Parathyroid adenoma (tissue), 2 donors: ENCODE results near the gene FAM120B.

Experiments
- H2AFZ ChIP-seq: fragments of 300-600 bp; sonication (generic); one replicate; pipeline ENCODE4 v1.7.0; 2017; ENCODE audit warnings: antibody characterized with exemption, mild to moderate bottlenecking
- H3K27ac ChIP-seq: fragments of 300-600 bp; sonication (generic); one replicate; pipeline ENCODE4 v1.7.0; 2017
- H3K27me3 ChIP-seq: fragments of 300-600 bp; sonication (generic); one replicate; pipeline ENCODE4 v1.7.0; 2017; ENCODE audit warnings: low read length; ENCODE audit not compliant: control insufficient read depth, insufficient read depth
- H3K36me3 ChIP-seq: fragments of 300-600 bp; sonication (generic); one replicate; pipeline ENCODE4 v1.7.0; 2017; ENCODE audit warnings: low read length; ENCODE audit not compliant: control insufficient read depth, insufficient read depth
- H3K4me1 ChIP-seq: fragments of 300-600 bp; sonication (generic); one replicate; pipeline ENCODE4 v1.7.0; 2017; ENCODE audit warnings: control low read depth
- H3K4me2 ChIP-seq: fragments of 300-600 bp; sonication (generic); one replicate; pipeline ENCODE4 v1.7.0; 2017; ENCODE audit warnings: low read length
- H3K4me3 ChIP-seq: fragments of 300-600 bp; sonication (generic); one replicate; pipeline ENCODE4 v1.7.0; 2017; ENCODE audit warnings: low read depth, low read length
- H3K79me2 ChIP-seq: fragments of 300-600 bp; sonication (generic); one replicate; pipeline ENCODE4 v1.7.0; 2017; ENCODE audit warnings: control low read depth
- H3K9ac ChIP-seq: fragments of 300-600 bp; sonication (generic); one replicate; pipeline ENCODE4 v1.7.0; 2017; ENCODE audit warnings: mild to moderate bottlenecking
- H3K9me3 ChIP-seq: fragments of 300-600 bp; sonication (generic); one replicate; pipeline ENCODE4 v1.7.0; 2017; ENCODE audit warnings: low read length; ENCODE audit not compliant: control insufficient read depth
- CTCF ChIP-seq: fragments of 300-600 bp; sonication (generic); IDR thresholded peaks from one replicate; pipeline ENCODE4 v1.7.0; 2017; ENCODE audit warnings: antibody characterized with exemption, mild to moderate bottlenecking
- donor health status: primary hyperparathyroidism.

Gene FAM120B

DNA sequence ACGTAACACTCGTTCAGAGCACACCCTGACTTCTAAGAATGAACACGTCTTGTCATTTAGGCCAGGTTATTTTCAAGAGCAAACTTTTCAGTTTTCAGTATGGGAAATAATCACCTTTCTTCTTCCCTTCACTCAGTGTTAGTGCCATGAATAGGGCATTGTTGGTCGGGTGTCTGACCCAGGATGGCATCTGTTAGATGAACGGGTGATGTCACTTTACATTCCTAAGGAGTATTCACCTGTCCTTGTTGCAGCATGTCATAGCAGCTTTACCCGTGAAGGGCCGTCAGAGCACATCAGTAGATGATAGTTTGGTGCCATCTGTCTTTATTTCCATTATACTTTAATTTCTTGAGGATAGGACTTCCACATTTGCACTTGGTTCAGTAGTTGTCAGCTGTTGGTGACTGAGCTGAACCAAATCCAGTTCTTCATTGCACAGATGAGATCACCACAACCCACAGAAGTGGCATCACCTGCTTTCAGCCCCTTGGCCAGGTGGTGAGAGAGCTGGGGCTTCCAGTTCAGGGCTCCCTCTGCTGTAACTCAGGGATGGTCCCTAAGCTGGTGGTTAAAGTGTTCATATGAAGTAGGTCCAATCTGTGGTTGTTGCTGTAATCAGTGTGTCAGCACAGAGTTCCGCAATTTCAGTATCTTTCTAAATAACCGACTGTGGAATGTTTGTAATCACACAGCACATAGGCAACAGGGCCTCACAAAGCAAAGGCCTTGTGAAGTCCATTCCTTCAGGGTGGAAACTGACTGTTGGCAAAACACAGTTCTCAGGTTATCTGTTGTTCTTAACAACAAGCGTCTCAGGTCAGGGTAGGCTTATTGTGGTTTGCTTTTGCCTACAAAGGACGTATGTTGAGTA lies 68.2 kb downstream of the FAM120B start:
- Histone ChIP-seq H3K9ac (no peak overlapping the region), H2AFZ (no peak overlapping the region), H3K9me3 (no peaks in the 10 kb centered on the region), H3K4me1 (no peaks in the 10 kb centered on the region), H3K79me2 (no peaks in the 10 kb centered on the region), H3K4me3 (no peak overlapping the region), H3K4me2 (no peak overlapping the region), H3K27ac (no peak overlapping the region), H3K36me3 (no peaks in the 10 kb centered on the region), H3K27me3 (no peaks in the 10 kb centered on the region)
- TF ChIP-seq CTCF: no peak

- Histone ChIP-seq H3K27me3 (no peaks in the 10 kb centered on the region), H3K27ac (no peak overlapping the region), H3K36me3 (no peaks in the 10 kb centered on the region), H3K79me2 (no peaks in the 10 kb centered on the region), H3K9ac (no peak overlapping the region), H2AFZ (no peak overlapping the region), H3K4me1 (no peaks in the 10 kb centered on the region), H3K4me3 (no peak overlapping the region), H3K4me2 (no peak overlapping the region), H3K9me3 (no peaks in the 10 kb centered on the region)
- no peak for TF ChIP-seq CTCF
These were observed 69.1 kb downstream of the FAM120B start for GRCh38 chr6:170375661-170376060.

DNA sequence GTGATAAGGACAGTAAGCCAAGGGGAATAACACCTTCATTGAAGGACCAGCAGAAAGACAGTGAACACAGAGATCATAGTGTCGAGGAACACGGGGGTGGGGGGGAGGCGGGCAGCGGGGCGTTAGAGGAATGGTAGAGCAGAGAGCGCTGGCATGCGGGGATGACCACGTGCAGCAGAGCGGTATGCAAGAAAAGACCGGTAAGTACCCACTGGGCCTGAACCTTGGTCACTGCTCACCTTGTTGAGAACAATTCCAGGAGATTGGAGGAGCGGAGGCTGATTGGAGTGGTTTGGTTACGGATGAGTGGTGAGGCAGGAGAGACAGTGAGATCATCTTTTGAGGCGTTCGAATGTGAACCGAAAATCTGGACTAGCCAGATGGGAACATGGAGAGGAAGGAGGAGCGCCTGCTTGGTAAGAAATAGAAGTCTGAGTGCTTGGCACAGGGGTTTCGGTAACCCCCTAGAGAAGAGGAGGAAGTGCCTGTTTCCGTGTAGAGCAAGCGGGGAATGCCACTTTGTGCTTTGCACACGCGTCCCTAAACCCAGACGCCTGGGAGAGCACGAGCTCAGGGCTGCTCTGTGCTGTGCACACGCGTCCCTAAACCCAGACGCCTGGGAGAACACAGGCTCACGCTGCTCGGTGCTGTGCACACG lies 70.0 kb downstream of the FAM120B start:
- Histone ChIP-seq H3K9ac (no peak overlapping the region), H3K4me3 (no peak overlapping the region), H3K27me3 (no peaks in the 10 kb centered on the region), H3K36me3 (no peaks in the 10 kb centered on the region), H3K4me1 (no peaks in the 10 kb centered on the region), H3K4me2 (no peak overlapping the region), H3K27ac (no peak overlapping the region), H3K79me2 (no peaks in the 10 kb centered on the region), H3K9me3 (no peaks in the 10 kb centered on the region), H2AFZ (no peak overlapping the region)
- TF ChIP-seq CTCF: no peak

DNA sequence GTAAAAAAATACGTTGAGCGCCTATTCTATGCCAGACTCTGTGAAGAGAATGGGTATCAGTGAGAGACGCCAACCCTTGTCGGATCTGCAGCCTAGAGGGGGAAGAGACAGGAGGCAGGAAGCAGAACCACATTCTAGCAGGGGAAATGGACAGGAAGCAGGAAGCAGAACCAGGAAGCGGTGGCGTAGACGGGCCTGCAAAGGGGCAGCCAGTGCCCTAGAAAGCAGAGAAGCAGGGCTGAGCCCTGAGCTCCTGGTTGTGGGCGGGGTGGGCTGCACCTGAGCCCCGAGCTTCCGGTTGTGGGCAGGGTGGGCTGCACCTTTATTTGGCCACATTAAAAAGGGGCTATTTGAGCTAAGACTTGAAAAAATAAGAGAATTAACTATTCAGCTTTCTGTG lies 71.9 kb downstream of the FAM120B start:
- Histone ChIP-seq H3K9me3 (no peaks in the 10 kb centered on the region), H3K4me2 (no peak overlapping the region), H3K9ac (no peak overlapping the region), H3K4me1 (no peaks in the 10 kb centered on the region), H2AFZ (no peak overlapping the region), H3K36me3 (no peaks in the 10 kb centered on the region), H3K4me3 (no peak overlapping the region), H3K79me2 (no peaks in the 10 kb centered on the region), H3K27ac (no peak overlapping the region), H3K27me3 (no peaks in the 10 kb centered on the region)
- no peak for TF ChIP-seq CTCF
